HEK293 (cell line): Measurements from ENCODE around the gene PDE11A.

ENCODE experiments used
- CTCF ChIA-PET: fragments of 350-600 bp; formaldehyde crosslinking; extraction: SDS; loops from one replicate; lab custom pipeline; 2021; ENCODE audit warnings: antibody characterized with exemption; lab: Yijun Ruan, JAX
- POLR2A ChIA-PET: fragments of 300-600 bp; formaldehyde crosslinking; extraction: SDS; loops from one replicate; lab custom pipeline; 2020; ENCODE audit warnings: antibody characterized with exemption, inconsistent platforms; lab: Yijun Ruan, JAX
- H3K27ac ChIP-seq: fragments of 200-500 bp; sonication (Bioruptor generic); 2 replicates; pipeline ENCODE4 v1.5.1; 2014; ENCODE audit warnings: low read depth, low read length, control low read depth, inconsistent platforms; ENCODE audit errors: extremely low read depth
- H3K36me3 ChIP-seq, 2 experiments: fragments of 200-500 bp in 1 of 2; sonication (Bioruptor generic) in 1 of 2; 1 replicate in 1 of 2; 2 replicates in 1 of 2; pipeline ENCODE4 v1.5.1; 2014 to 2017; ENCODE audit warnings: inconsistent platforms in 2 of 2, low read length in 2 of 2; ENCODE audit not compliant: control insufficient read depth in 2 of 2, insufficient read depth in 1 of 2
- H3K4me1 ChIP-seq: fragments of 200-500 bp; sonication (Bioruptor generic); 2 replicates; pipeline ENCODE4 v1.5.1; 2014; ENCODE audit warnings: mild to moderate bottlenecking, low read length, inconsistent platforms; ENCODE audit not compliant: control insufficient read depth, insufficient read depth
- H3K4me3 ChIP-seq: 2 replicates; pipeline ENCODE4 v1.5.1; 2011; ENCODE audit warnings: low read depth, mild to moderate bottlenecking, control low read depth, low read length, moderate library complexity
- H3K9me3 ChIP-seq: fragments of 200-500 bp; sonication (Bioruptor generic); 2 replicates; pipeline ENCODE4 v1.5.1; 2014; ENCODE audit warnings: low read depth, low read length, inconsistent platforms; ENCODE audit not compliant: control insufficient read depth, insufficient read depth
- AEBP2 ChIP-seq: fragments of 450-650 bp; formaldehyde crosslinking; IDR thresholded peaks from 2 replicates; pipeline ENCODE4 v1.5.1; 2016; ENCODE audit warnings: missing biosample characterization, missing genetic modification characterization, borderline replicate concordance
- BCL11B ChIP-seq: fragments of 450-650 bp; formaldehyde crosslinking; IDR thresholded peaks from 2 replicates; pipeline ENCODE4 v1.5.1; 2016; ENCODE audit warnings: low read depth, missing biosample characterization, missing genetic modification characterization
- GLIS2 ChIP-seq: fragments of 450-650 bp; formaldehyde crosslinking; IDR thresholded peaks from 2 replicates; pipeline ENCODE4 v1.5.1; 2016; ENCODE audit warnings: missing biosample characterization, missing genetic modification characterization
- HOXC10 ChIP-seq: sonication (generic); formaldehyde crosslinking; IDR thresholded peaks from 2 replicates; pipeline ENCODE4 v1.8.1; 2023; ENCODE audit warnings: mild to moderate bottlenecking, missing genetic modification reagents
- KLF10 ChIP-seq: fragments of 450-650 bp; IDR thresholded peaks from 2 replicates; pipeline ENCODE4 v1.5.1; 2018; ENCODE audit warnings: missing biosample characterization, mild to moderate bottlenecking, missing genetic modification characterization
- PRDM6 ChIP-seq: fragments of 450-650 bp; formaldehyde crosslinking; IDR thresholded peaks from 2 replicates; pipeline ENCODE4 v1.5.1; 2017; ENCODE audit warnings: missing biosample characterization, missing genetic modification characterization
- RBAK ChIP-seq: fragments of 450-650 bp; formaldehyde crosslinking; IDR thresholded peaks from 2 replicates; pipeline ENCODE4 v1.5.1; 2016; ENCODE audit warnings: missing biosample characterization, missing genetic modification characterization
- SCRT2 ChIP-seq: fragments of 450-650 bp; formaldehyde crosslinking; IDR thresholded peaks from 2 replicates; pipeline ENCODE4 v1.5.1; 2016; ENCODE audit warnings: missing biosample characterization, missing genetic modification characterization
- ZBTB8A ChIP-seq: fragments of 450-650 bp; formaldehyde crosslinking; IDR thresholded peaks from 2 replicates; pipeline ENCODE4 v1.5.1; 2016; ENCODE audit warnings: missing biosample characterization, missing genetic modification characterization
- ZFP37 ChIP-seq: fragments of 450-650 bp; formaldehyde crosslinking; IDR thresholded peaks from 2 replicates; pipeline ENCODE4 v1.5.1; 2016; ENCODE audit warnings: missing biosample characterization, missing genetic modification characterization
- ZNF112 ChIP-seq: fragments of 450-650 bp; formaldehyde crosslinking; IDR thresholded peaks from 2 replicates; pipeline ENCODE4 v1.5.0; 2017; ENCODE audit warnings: missing biosample characterization, missing genetic modification characterization
- ZNF146 ChIP-seq: fragments of 450-650 bp; formaldehyde crosslinking; IDR thresholded peaks from 2 replicates; pipeline ENCODE4 v1.5.1; 2016; ENCODE audit warnings: missing biosample characterization, missing genetic modification characterization
- ZNF157 ChIP-seq: fragments of 450-650 bp; formaldehyde crosslinking; IDR thresholded peaks from 2 replicates; pipeline ENCODE4 v1.5.1; 2016; ENCODE audit warnings: missing biosample characterization, missing genetic modification characterization
- ZNF2 ChIP-seq: fragments of 450-650 bp; formaldehyde crosslinking; IDR thresholded peaks from 2 replicates; pipeline ENCODE4 v1.5.1; 2016; ENCODE audit warnings: missing biosample characterization, missing genetic modification characterization
- ZNF23 ChIP-seq: fragments of 450-650 bp; formaldehyde crosslinking; IDR thresholded peaks from 2 replicates; pipeline ENCODE4 v1.5.1; 2016; ENCODE audit warnings: missing biosample characterization, missing genetic modification characterization, borderline replicate concordance
- ZNF24 ChIP-seq: fragments of 450-650 bp; formaldehyde crosslinking; IDR thresholded peaks from 2 replicates; pipeline ENCODE4 v1.5.1; 2016; ENCODE audit warnings: missing biosample characterization, missing genetic modification characterization
- ZNF280C ChIP-seq: fragments of 450-650 bp; formaldehyde crosslinking; IDR thresholded peaks from 2 replicates; pipeline ENCODE4 v1.5.1; 2016; ENCODE audit warnings: missing biosample characterization, missing genetic modification characterization
- ZNF366 ChIP-seq: fragments of 450-650 bp; formaldehyde crosslinking; conservative IDR thresholded peaks from 2 replicates; pipeline ENCODE4 v1.5.1; 2016; ENCODE audit warnings: missing biosample characterization, missing genetic modification characterization
- ZNF544 ChIP-seq: fragments of 450-650 bp; formaldehyde crosslinking; IDR thresholded peaks from 2 replicates; pipeline ENCODE4 v1.5.0; 2017; ENCODE audit warnings: missing biosample characterization, missing genetic modification characterization
- ZNF621 ChIP-seq: fragments of 450-650 bp; formaldehyde crosslinking; IDR thresholded peaks from 2 replicates; pipeline ENCODE4 v1.5.1; 2017; ENCODE audit warnings: missing biosample characterization, missing genetic modification characterization
- ZNF785 ChIP-seq: fragments of 450-650 bp; formaldehyde crosslinking; IDR thresholded peaks from 2 replicates; pipeline ENCODE4 v1.5.1; 2016; ENCODE audit warnings: missing biosample characterization, missing genetic modification characterization

Gene PDE11A

GRCh38 chr2:177939211-177939610, 133.4 kb downstream of the PDE11A start:
- no peaks in the 10 kb centered on the region for H3K36me3 ChIP-seq
- H3K27ac ChIP-seq = no peak overlapping the region
- TF ChIP-seq ZNF366 (tag by site-specific recombination) = peak; percentile 87
- no peak for TF ChIP-seq ZNF146 (tag by site-specific recombination)
- no peaks in the 10 kb centered on the region for H3K9me3 ChIP-seq
- ChIA-PET POLR2A (no interaction called here), CTCF (interaction anchor here (0.7 kb wide), 1 partner anchor 146 kb away, joined by 3 read pairs; no protein-coding TSS in a partner anchor)
- H3K4me1 ChIP-seq = no peaks in the 10 kb centered on the region
- no peak overlapping the region for H3K4me3 ChIP-seq

GRCh38 chr2:177930916-177931315, 141.7 kb downstream of the PDE11A start:
- ChIA-PET POLR2A (no interaction called here), CTCF (interaction anchor here (0.6 kb wide), 1 partner anchor 165 kb away, joined by 4 read pairs; no protein-coding TSS in a partner anchor)

More at GRCh38 chr2:177930916-177931315, 141.7 kb downstream of the PDE11A start:
- Histone ChIP-seq H3K4me1 (peaks cover 7% of the 10 kb centered on the region; the same call in 1 of the 2 replicates), H3K27ac (no peak overlapping the region), H3K9me3 (no peaks in the 10 kb centered on the region), H3K4me3 (no peak overlapping the region), H3K36me3 (no peaks in the 10 kb centered on the region)
- no peak for TF ChIP-seq RBAK (tag by site-specific recombination)
- TF ChIP-seq BCL11B (tag by site-specific recombination) = no peak
- TF ChIP-seq ZNF112 (tag by site-specific recombination) = no peak
- no peak for TF ChIP-seq ZNF544 (tag by site-specific recombination)
- TF ChIP-seq HOXC10 (CRISPR knock-in tag) = no peak
- no peak for TF ChIP-seq ZBTB8A
- no peak for TF ChIP-seq ZNF280C (tag by site-specific recombination)
- no peak for TF ChIP-seq ZNF157 (tag by site-specific recombination)
- no peak for TF ChIP-seq ZNF24
- TF ChIP-seq ZNF23 (tag by site-specific recombination) = no peak
- no peak for TF ChIP-seq PRDM6
- no peak for TF ChIP-seq KLF10 (tag by site-specific recombination)
- no peak for TF ChIP-seq GLIS2 (tag by site-specific recombination)
- no peak for TF ChIP-seq AEBP2 (tag by site-specific recombination)
- no peak for TF ChIP-seq SCRT2 (tag by site-specific recombination)
- no peak for TF ChIP-seq ZNF621
- TF ChIP-seq ZNF785 (tag by site-specific recombination) = no peak
- no peak for TF ChIP-seq ZFP37 (tag by site-specific recombination)
- TF ChIP-seq ZNF2 (tag by site-specific recombination) = no peak
